ENCODE data around the gene BCL11B. TPM values are rescaled to one million over a fixed set of nuclear protein-coding genes. Genes with fewer than 3 reads are reported as not detected.

The BCL11B gene
- total RNA-seq, 1 donor from 2014 or later: 1.3 TPM

GRCh38 chr14:99192830-99193229, 79.2 kb downstream of the BCL11B start:
- no peak overlapping the region for H3K9ac ChIP-seq
- H3K36me3 Mint-ChIP-seq: no peaks in the 10 kb centered on the region
- no peaks in the 10 kb centered on the region for H3K9me3 Mint-ChIP-seq
- DNase-seq (ENCODE audit: low spot score): no peak
- no peak overlapping the region for H3K4me3 ChIP-seq
- H3K27me3 Mint-ChIP-seq (ENCODE audit: insufficient read depth, low read depth): peaks cover 5% of the 10 kb centered on the region
- no peaks in the 10 kb centered on the region for H3F3A ChIP-seq (ENCODE audit: low read depth)
- H3K4me2 ChIP-seq: no peak overlapping the region
- H3K4me3 Mint-ChIP-seq: no peak overlapping the region
- peaks cover 17% of the 10 kb centered on the region for H3K4me1 ChIP-seq
- no peaks in the 10 kb centered on the region for H3K36me3 ChIP-seq
- H2AFZ ChIP-seq (replicated peaks): no peak overlapping the region
- no peaks in the 10 kb centered on the region for H4K20me1 ChIP-seq (ENCODE audit: low read depth)
- peaks cover 15% of the 10 kb centered on the region for H3K4me1 Mint-ChIP-seq
- no peak for TF ChIP-seq CTCF (IDR thresholded peaks at IDR 0.05)
- TF ChIP-seq EZH2 (IDR thresholded peaks at IDR 0.05): no peak
- no peak for TF ChIP-seq EZH2phosphoT487 (IDR thresholded peaks at IDR 0.05)
- H3K27me3 ChIP-seq: no peaks in the 10 kb centered on the region
- H3K27ac Mint-ChIP-seq: no peak overlapping the region
- H3K9me3 ChIP-seq (ENCODE audit: low read depth): no peaks in the 10 kb centered on the region
- H3K79me2 ChIP-seq (ENCODE audit: low read depth): no peaks in the 10 kb centered on the region
- no peak overlapping the region for H3K27ac ChIP-seq

- Histone ChIP-seq H3F3A (ENCODE audit: low read depth) (no peaks in the 10 kb centered on the region), H4K20me1 (ENCODE audit: low read depth) (no peaks in the 10 kb centered on the region), H3K79me2 (ENCODE audit: low read depth) (no peaks in the 10 kb centered on the region), H3K9me3 (ENCODE audit: low read depth) (no peaks in the 10 kb centered on the region), H3K9ac (no peak overlapping the region), H3K36me3 (no peaks in the 10 kb centered on the region), H3K27me3 (no peaks in the 10 kb centered on the region), H3K4me3 (no peak overlapping the region), H3K4me1 (peaks cover 17% of the 10 kb centered on the region), H3K4me2 (no peak overlapping the region), H2AFZ (replicated peaks) (no peak overlapping the region), H3K27ac (no peak overlapping the region)
- Mint-ChIP-seq H3K4me3 (no peak overlapping the region), H3K9me3 (no peaks in the 10 kb centered on the region), H3K36me3 (no peaks in the 10 kb centered on the region), H3K27ac (no peak overlapping the region), H3K27me3 (ENCODE audit: insufficient read depth, low read depth) (peaks cover 5% of the 10 kb centered on the region), H3K4me1 (peaks cover 12% of the 10 kb centered on the region)
- no peak for TF ChIP-seq CTCF (IDR thresholded peaks at IDR 0.05)
- TF ChIP-seq EZH2phosphoT487 (IDR thresholded peaks at IDR 0.05): no peak
- no peak for TF ChIP-seq EZH2 (IDR thresholded peaks at IDR 0.05)
- no peak for DNase-seq (ENCODE audit: low spot score)
Measured at GRCh38 chr14:99192028-99192621, 79.9 kb downstream of the BCL11B start.

GRCh38 chr14:99191395-99192027, 80.5 kb downstream of the BCL11B start:
- TF ChIP-seq EZH2phosphoT487 (IDR thresholded peaks at IDR 0.05): no peak
- TF ChIP-seq EZH2 (IDR thresholded peaks at IDR 0.05): no peak
- no peak for TF ChIP-seq CTCF (IDR thresholded peaks at IDR 0.05)
- Mint-ChIP-seq H3K36me3 (no peaks in the 10 kb centered on the region), H3K9me3 (no peaks in the 10 kb centered on the region), H3K27me3 (ENCODE audit: insufficient read depth, low read depth) (peaks cover 5% of the 10 kb centered on the region), H3K4me1 (peaks cover 9% of the 10 kb centered on the region), H3K27ac (no peak overlapping the region), H3K4me3 (no peak overlapping the region)
- Histone ChIP-seq H4K20me1 (ENCODE audit: low read depth) (no peaks in the 10 kb centered on the region), H3K79me2 (ENCODE audit: low read depth) (no peaks in the 10 kb centered on the region), H3K4me1 (peaks cover 17% of the 10 kb centered on the region), H2AFZ (replicated peaks) (no peak overlapping the region), H3F3A (ENCODE audit: low read depth) (no peaks in the 10 kb centered on the region), H3K27ac (no peak overlapping the region), H3K27me3 (no peaks in the 10 kb centered on the region), H3K4me2 (no peak overlapping the region), H3K36me3 (no peaks in the 10 kb centered on the region), H3K4me3 (no peak overlapping the region), H3K9ac (no peak overlapping the region), H3K9me3 (ENCODE audit: low read depth) (no peaks in the 10 kb centered on the region)
- no peak for DNase-seq (ENCODE audit: low spot score)

Data from neural progenitor cell (in vitro differentiated cells).